HEK293 (cell line): ENCODE measurements around the gene MKRN1.

ENCODE experiments used
- CTCF ChIP-seq: fragments of 450-650 bp; formaldehyde crosslinking; IDR thresholded peaks from 2 replicates; pipeline ENCODE4 v1.5.1; 2016; ENCODE audit warnings: missing biosample characterization, missing genetic modification characterization
- GLIS2 ChIP-seq: fragments of 450-650 bp; formaldehyde crosslinking; IDR thresholded peaks from 2 replicates; pipeline ENCODE4 v1.5.1; 2016; ENCODE audit warnings: missing biosample characterization, missing genetic modification characterization
- ZBTB10 ChIP-seq: fragments of 450-650 bp; formaldehyde crosslinking; IDR thresholded peaks from 2 replicates; pipeline ENCODE4 v1.5.1; 2016; ENCODE audit warnings: missing biosample characterization, missing genetic modification characterization
- ZNF169 ChIP-seq: fragments of 450-650 bp; formaldehyde crosslinking; IDR thresholded peaks from 2 replicates; pipeline ENCODE4 v1.5.1; 2016; ENCODE audit warnings: missing biosample characterization, missing genetic modification characterization
- ZNF449 ChIP-seq: fragments of 450-650 bp; formaldehyde crosslinking; IDR thresholded peaks from 2 replicates; pipeline ENCODE4 v1.5.1; 2017; ENCODE audit warnings: missing biosample characterization, mild to moderate bottlenecking, missing genetic modification characterization, moderate library complexity
- ZNF777 ChIP-seq: fragments of 450-650 bp; formaldehyde crosslinking; IDR thresholded peaks from 2 replicates; pipeline ENCODE4 v1.5.1; 2017; ENCODE audit warnings: missing biosample characterization, missing genetic modification characterization, borderline replicate concordance

- TF ChIP-seq ZNF449 (tag by site-specific recombination) (no peak), ZBTB10 (tag by site-specific recombination) (no peak), GLIS2 (tag by site-specific recombination) (no peak), ZNF169 (tag by site-specific recombination) (no peak), CTCF (tag by site-specific recombination) (no peak), ZNF777 (tag by site-specific recombination) (no peak)
Observed at GRCh38 chr7:140495514-140496097, 16.3 kb upstream of the MKRN1 start.
